Mucosa of stomach (tissue), 1 donor: ENCODE results near the gene SPIB.
"Not testable (repeated sequence)": the region's sequence is repeated elsewhere in the genome, so short reads cannot be mapped to it uniquely, and the experiment has no call there.

Experiments
- H3K27me3 ChIP-seq: one replicate; pipeline ENCODE4 v1.7.0; 2013; ENCODE audit warnings: mild to moderate bottlenecking, low read length; ENCODE audit not compliant: control insufficient read depth, insufficient read depth
- H3K36me3 ChIP-seq: one replicate; pipeline ENCODE4 v1.7.0; 2013; ENCODE audit warnings: low read length; ENCODE audit not compliant: control insufficient read depth, insufficient read depth
- H3K4me1 ChIP-seq: one replicate; pipeline ENCODE4 v1.7.0; 2013; ENCODE audit warnings: mild to moderate bottlenecking, low read length; ENCODE audit not compliant: control insufficient read depth, insufficient read depth
- H3K4me3 ChIP-seq: one replicate; pipeline ENCODE4 v1.7.0; 2013; ENCODE audit warnings: low read length
- H3K9ac ChIP-seq: one replicate; pipeline ENCODE4 v1.7.0; 2013; ENCODE audit warnings: mild to moderate bottlenecking, low read length, moderate library complexity
- H3K9me3 ChIP-seq: one replicate; pipeline ENCODE4 v1.7.0; 2013; ENCODE audit warnings: mild to moderate bottlenecking, low read length, moderate library complexity; ENCODE audit not compliant: control insufficient read depth
- donor health status: Pancreatic carcinoma.

Gene SPIB

DNA sequence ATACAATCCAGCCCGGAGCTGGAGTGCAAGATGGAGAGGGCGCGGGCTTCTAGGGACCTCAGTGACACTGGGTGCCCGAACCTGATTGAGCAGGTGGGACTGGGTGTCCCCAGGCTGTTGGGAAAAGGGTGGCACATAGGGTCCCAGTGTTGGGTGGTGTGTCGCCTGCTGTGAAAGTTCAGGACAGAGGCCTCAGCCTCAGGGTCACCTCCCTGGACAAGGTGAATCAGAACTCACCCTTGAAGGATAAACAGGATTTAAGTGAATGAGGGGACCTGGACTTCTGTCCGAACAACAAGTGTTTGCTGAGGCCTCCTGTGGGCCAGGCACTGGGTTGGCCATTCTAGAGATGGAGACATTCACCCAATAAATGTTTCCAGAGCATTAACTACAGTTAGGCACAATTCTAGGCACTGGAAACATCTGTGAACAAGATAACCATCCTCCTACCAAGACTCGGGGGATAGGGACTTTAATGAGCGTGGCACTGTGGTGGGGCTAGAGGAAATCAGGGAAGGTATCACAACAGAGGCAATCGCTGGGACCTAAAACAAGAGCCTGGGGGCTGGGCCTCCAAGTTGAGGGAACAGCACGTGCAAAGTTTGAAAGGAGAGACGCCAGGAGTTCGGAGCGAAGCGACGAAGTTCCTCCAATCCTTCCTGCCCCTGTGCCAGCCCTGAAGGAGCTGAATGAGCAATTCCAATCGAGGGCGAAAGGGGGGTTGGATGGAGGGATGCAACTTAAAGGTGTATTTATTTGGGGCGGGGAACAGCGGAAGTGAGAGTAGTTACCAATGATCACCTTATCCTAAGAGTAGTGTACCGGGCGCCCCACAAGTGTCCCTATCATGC lies 35.5 kb upstream of the SPIB start:
- Histone ChIP-seq H3K4me3 (peak overlapping the region; percentile 28), H3K27me3 (no peaks in the 10 kb centered on the region), H3K4me1 (peaks cover 5% of the 10 kb centered on the region), H3K9ac (peak overlapping the region; percentile 47), H3K9me3 (no peaks in the 10 kb centered on the region), H3K36me3 (peaks cover 24% of the 10 kb centered on the region)

DNA sequence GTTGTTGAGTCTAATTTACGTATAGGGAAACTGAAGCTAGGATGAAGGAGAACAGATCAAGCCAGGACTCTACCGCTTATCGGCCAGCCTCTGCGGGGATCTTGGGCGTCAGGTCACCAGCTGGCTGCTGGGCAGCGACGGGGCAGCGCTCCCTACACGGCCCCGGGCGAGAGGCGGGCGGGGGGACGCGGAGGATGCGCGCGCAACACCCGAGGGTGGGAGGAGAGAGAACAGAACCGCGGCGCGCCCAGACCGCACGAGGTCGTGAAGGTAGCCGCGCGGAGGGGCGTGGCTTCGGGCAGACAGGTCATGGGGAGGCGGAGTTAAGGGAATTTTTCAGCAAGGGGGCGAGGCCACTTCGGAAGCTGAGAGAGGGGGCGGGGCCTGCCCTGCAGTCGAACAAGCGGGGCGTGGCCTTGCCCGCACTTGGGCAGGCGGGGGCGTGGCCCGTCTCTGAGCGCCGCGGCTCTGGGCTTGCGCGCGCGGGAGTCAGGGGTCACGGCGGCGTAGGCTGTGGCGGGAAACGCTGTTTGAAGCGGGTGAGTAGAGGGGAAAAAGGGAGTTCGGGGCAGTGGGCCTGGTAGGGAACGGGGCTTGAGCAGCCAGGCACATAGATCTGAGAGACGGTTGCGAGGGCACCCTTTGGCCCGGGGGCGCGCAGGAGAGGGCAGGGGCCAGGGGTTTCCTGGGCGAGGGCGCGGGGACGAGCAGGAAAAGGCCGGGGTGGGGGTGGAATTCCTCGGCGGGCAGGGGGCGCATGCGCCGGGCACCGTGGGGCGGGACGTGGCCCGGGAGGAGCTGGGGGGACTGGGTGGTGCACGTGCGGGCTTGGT lies 34.7 kb upstream of the SPIB start, which contains the start of gene POLD1:
POLD1 (plus strand) TSS at position 496 of the 833 bp plus-strand sequence. CDS start 14,505 bp downstream, outside the sequence.
- no peaks in the 10 kb centered on the region for H3K9me3 ChIP-seq
- H3K27me3 ChIP-seq, result no peaks in the 10 kb centered on the region
- peaks cover 5% of the 10 kb centered on the region for H3K4me1 ChIP-seq
- peak within 1 kb of the TSS; percentile 28 for H3K4me3 ChIP-seq
- H3K9ac ChIP-seq, result peak within 1 kb of the TSS; percentile 67
- H3K36me3 ChIP-seq, result peaks cover 16% of the 10 kb centered on the region

DNA sequence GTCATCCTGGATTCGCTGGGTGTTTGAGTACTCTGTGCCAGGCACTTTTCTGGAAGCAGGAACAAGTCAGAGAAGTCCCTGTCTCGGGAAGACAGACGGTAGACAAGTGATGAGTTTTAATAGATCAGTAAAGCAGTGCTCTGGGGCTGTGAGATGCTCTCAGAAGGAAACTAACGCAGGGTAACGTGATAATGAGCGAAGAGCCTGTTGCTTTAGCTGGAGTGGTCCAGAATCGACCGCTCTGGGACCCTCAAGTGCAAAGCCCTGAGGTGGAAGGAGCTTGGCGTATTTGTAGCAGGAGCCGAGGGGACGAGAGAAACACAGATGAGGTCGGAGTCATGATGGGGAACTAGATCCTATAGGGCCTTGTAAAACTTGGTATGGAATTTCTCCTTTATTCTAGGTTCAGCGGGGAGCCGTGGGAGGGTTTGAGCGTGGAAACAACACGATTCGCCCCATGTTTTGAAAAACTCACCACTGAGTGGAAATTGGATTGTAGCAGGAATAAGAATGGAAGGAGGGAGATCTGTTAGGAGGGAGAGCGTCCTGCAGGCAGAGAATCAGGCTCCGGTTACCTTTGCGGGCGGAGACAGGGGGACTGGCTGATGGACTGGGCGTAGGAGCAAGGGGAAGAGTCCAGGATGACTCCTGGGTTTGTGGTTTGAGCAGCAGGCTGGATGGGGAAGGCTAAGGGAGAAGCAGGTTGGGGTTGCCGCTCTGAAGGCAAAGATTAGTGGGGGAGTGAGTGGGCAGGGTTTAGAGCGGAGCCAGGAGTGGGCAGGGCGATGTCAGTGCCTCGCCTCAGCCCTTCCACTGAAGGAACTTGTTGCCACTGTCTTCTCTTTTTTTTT lies 33.8 kb upstream of the SPIB start:
- Histone ChIP-seq H3K4me3 (no peak overlapping the region), H3K36me3 (peaks cover 12% of the 10 kb centered on the region), H3K9me3 (no peaks in the 10 kb centered on the region), H3K27me3 (no peaks in the 10 kb centered on the region), H3K9ac (peak overlapping the region; percentile 67), H3K4me1 (peaks cover 5% of the 10 kb centered on the region)

DNA sequence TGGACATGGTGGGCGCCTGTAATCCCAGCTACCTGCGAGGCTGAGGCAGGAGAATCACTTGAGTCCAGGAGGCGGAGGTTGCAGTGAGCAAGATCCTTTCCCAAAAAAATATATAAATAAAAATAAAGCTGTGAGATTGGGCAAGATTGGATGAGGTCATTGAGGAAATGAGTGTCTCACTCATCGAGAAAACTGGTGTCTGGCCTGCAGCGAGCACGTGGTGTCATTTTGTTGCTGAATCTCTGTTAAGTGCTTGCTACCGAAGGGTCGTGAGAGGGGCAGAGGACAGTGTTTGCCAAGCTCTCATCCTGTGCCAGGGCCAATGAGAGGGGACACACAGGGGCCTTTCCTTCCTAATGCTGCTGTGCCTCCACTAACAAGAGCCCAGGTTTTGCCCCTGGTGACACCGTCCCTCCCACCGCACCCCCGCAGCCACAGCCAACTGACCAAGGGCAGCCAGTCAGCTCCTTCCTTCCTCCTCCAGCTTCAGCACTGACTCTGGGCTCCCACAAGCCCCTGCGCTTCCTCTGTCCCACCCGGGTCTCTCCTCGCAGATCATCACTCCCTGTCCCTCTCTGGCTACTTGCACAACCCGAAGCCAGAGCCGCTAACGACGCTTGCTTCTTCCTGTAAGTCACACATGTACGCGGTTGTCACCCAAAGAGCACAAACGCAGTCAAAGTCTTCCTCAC lies 31.4 kb upstream of the SPIB start:
- peaks cover 5% of the 10 kb centered on the region for H3K4me1 ChIP-seq
- H3K36me3 ChIP-seq, result no peaks in the 10 kb centered on the region
- no peak overlapping the region for H3K4me3 ChIP-seq
- no peak overlapping the region for H3K9ac ChIP-seq
- H3K9me3 ChIP-seq, result no peaks in the 10 kb centered on the region
- H3K27me3 ChIP-seq, result no peaks in the 10 kb centered on the region

DNA sequence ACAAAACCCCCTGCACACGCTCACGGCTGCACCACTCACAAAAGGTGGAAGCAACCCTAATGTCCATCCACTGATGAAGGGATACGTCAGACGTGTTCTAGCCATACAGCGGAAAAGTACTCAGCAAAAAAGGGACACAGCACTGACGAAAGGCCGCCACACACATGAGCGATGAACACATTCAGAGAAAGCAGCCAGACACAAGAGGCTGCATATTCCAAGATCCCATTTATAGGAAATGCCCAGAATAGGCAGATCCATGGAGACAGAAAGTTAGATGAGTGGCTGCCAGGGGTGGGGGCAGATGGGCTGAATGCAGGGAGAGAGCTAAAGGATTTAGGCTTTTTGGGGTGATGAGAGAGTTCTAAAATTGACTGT lies 30.9 kb upstream of the SPIB start:
- H3K27me3 ChIP-seq, result no peaks in the 10 kb centered on the region
- no peak overlapping the region for H3K4me3 ChIP-seq
- no peaks in the 10 kb centered on the region for H3K36me3 ChIP-seq
- peaks cover 5% of the 10 kb centered on the region for H3K4me1 ChIP-seq
- H3K9me3 ChIP-seq, result no peaks in the 10 kb centered on the region
- no peak overlapping the region for H3K9ac ChIP-seq

DNA sequence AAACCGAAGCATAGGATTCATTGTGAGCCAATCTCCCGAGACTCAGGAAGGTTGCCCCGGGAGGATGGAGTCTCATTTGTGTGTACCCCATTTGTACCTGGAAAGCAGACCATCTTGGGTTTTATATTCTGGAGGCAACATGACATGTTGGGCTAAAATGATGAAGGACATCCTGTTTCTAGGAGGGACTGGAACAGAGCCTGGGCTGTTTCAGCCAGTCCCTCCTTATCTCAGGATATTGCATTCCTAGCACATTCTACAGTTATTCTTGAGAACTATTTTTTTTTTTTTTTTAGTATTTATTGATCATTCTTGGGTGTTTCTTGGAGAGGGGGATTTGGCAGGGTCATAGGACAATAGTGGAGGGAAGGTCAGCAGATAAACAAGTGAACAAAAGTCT lies 28.4 kb upstream of the SPIB start:
- H3K9me3 ChIP-seq, H3K4me3 ChIP-seq, H3K9ac ChIP-seq, H3K36me3 ChIP-seq, H3K27me3 ChIP-seq, H3K4me1 ChIP-seq: not testable (repeated sequence)

DNA sequence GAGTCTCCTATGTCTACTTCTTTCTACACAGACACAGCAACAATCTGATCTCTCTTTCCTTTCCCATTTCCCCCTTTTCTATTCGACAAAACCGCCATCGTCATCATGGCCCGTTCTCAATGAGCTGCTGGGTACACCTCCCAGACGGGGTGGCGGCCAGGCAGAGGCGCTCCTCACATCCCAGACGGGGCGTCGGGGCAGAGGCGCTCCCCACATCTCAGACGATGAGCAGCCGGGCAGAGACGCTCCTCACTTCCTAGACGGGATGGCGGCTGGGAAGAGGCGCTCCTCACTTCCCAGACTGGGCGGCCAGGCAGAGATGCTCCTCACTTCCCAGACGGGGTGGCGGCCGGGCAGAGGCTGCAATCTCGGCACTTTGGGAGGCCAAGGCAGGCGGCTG lies 27.8 kb upstream of the SPIB start:
- H3K27me3 ChIP-seq, H3K9me3 ChIP-seq, H3K36me3 ChIP-seq: not testable (repeated sequence)

DNA sequence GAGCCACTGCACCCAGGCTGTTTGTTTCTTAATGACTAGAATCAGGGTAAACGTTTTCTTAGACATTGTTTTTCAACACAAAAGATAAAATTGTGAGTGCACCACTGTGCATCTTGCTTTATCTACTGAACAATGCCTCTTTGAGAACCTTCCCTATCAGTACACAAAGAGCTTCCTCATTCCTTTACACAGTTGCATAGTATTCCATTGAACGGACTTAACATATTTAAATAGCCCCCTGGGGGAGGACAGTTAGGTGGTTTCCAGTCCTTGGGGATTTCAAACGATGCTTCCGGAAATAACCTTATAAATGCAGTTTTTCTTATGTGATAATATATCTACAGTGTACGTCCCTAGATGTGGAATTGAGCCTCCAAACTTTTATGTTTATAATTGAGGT lies 26.0 kb upstream of the SPIB start:
- Histone ChIP-seq H3K4me3 (no peak overlapping the region), H3K9ac (no peak overlapping the region), H3K36me3 (no peaks in the 10 kb centered on the region)

More for the DNA sequence above, 27.8 kb upstream of the SPIB start:
- not testable (repeated sequence) for H3K4me1 ChIP-seq, H3K4me3 ChIP-seq, H3K9ac ChIP-seq

DNA sequence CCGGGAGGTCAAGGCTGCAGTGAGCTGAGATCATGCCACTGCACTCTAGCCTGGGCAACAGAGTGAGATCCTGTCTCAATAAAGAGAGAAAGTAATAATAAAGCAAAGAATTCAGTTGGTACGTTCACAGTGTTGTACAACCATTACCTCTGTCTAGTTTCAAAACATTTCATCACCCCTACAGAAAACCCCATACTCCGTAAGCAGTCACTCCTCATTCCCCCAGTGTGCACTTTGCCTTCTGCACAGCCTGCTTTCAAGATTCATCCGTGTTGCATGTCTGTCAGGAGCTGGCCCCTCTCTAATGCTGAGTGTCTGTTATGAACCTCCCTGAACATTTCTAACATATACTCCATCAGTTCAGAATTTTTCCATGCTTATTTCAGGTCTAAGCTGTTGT lies 25.1 kb upstream of the SPIB start:
- no peaks in the 10 kb centered on the region for H3K36me3 ChIP-seq
- H3K4me1 ChIP-seq, result no peaks in the 10 kb centered on the region
- no peaks in the 10 kb centered on the region for H3K27me3 ChIP-seq
- H3K4me3 ChIP-seq, result no peak overlapping the region
- no peak overlapping the region for H3K9ac ChIP-seq
- H3K9me3 ChIP-seq, result no peaks in the 10 kb centered on the region

More for the DNA sequence above, 26.0 kb upstream of the SPIB start:
- Histone ChIP-seq H3K4me1 (no peaks in the 10 kb centered on the region), H3K9me3 (no peaks in the 10 kb centered on the region), H3K27me3 (no peaks in the 10 kb centered on the region)

DNA sequence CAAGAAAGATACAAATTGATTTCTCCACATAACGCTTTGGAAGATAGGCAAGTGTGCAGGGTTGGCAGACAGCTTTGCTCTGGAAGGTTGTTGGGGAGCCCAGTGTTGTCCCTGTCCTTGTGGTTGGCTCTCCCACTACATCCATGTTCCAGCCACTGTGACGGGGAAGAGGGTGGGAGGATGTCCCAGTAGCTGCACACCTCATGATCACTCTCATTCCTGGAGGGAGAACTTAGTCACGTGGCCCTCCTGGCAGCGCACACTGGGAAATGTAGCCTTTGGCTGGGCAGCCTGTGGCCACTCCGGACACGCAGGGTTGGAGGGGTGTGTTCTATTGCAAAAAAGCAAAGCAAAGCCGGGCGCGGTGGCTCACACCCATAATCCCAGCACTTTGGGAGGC lies 24.7 kb upstream of the SPIB start:
- no peaks in the 10 kb centered on the region for H3K27me3 ChIP-seq
- H3K9ac ChIP-seq, result no peak overlapping the region
- H3K4me3 ChIP-seq, result no peak overlapping the region
- no peaks in the 10 kb centered on the region for H3K4me1 ChIP-seq
- H3K9me3 ChIP-seq, result no peaks in the 10 kb centered on the region
- no peaks in the 10 kb centered on the region for H3K36me3 ChIP-seq

DNA sequence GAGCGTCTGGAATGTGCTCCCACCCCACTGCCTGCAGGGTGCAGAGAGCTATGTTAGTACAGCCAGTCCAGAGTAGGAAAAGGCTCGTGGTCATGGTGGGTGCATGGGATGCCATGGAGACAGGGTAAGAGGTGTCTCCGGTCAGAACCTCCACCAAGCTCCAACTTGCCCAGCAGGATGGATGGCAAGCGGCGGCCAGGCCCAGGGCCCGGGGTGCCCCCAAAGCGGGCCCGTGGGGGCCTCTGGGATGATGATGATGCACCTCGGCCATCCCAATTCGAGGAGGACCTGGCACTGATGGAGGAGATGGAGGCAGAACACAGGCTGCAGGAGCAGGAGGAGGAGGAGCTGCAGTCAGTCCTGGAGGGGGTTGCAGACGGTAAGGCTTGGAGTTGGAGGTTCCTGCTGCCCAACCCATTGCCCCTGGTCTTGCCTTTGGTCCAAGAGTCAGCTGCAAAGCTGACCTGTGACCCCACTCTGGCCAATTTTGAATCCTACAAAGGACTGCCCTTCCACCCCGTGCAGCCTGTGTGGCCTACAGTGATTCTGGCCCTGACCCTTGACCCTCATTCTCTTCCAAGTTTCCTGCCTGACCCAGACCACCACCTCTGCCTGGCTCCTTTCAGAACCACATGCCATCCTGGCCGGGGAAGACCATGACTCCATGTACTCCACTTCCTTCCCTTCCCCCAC lies 19.9 kb upstream of the SPIB start:
- no peaks in the 10 kb centered on the region for H3K27me3 ChIP-seq
- H3K9ac ChIP-seq, result no peak overlapping the region
- no peak overlapping the region for H3K4me3 ChIP-seq
- no peaks in the 10 kb centered on the region for H3K4me1 ChIP-seq
- no peaks in the 10 kb centered on the region for H3K9me3 ChIP-seq
- no peaks in the 10 kb centered on the region for H3K36me3 ChIP-seq
